HG03460 (cell line): ENCODE data around the gene MEX3C.

Source experiments
- ATAC-seq: cut with Tn5 transposase; IDR thresholded peaks from one replicate; pipeline ENCODE4 v1.9.1; 2021; ENCODE audit not compliant: unreplicated experiment

MEX3C gene

GRCh38 chr18:51154431-51155063, 42.9 kb downstream of the MEX3C start:
- ATAC-seq: no peak

GRCh38 chr18:51153659-51154371, 43.7 kb downstream of the MEX3C start:
- peak; percentile 74 for ATAC-seq

- no peak for ATAC-seq
These were observed 45.6 kb downstream of the MEX3C start for GRCh38 chr18:51151568-51152511.

- ATAC-seq: no peak
These were observed 46.3 kb downstream of the MEX3C start for GRCh38 chr18:51151185-51151567.

- ATAC-seq: no peak
These were observed 47.3 kb downstream of the MEX3C start for GRCh38 chr18:51150113-51150700.

- no peak for ATAC-seq
These were observed 47.8 kb downstream of the MEX3C start for GRCh38 chr18:51149670-51150069.

GRCh38 chr18:51146909-51147308, 50.6 kb downstream of the MEX3C start:
- ATAC-seq: no peak

- no peak for ATAC-seq
These were observed 58.5 kb downstream of the MEX3C start for GRCh38 chr18:51138936-51139335.

GRCh38 chr18:51137891-51138290, 59.6 kb downstream of the MEX3C start:
- no peak for ATAC-seq

- ATAC-seq: no peak
These were observed 60.3 kb downstream of the MEX3C start for GRCh38 chr18:51137026-51137729.

- ATAC-seq: peak; percentile 65
These were observed 61.7 kb downstream of the MEX3C start for GRCh38 chr18:51135795-51136194.

GRCh38 chr18:51135364-51135763, 62.1 kb downstream of the MEX3C start:
- no peak for ATAC-seq

GRCh38 chr18:51134721-51135120, 62.8 kb downstream of the MEX3C start:
- ATAC-seq: no peak

- ATAC-seq: no peak
These were observed 63.8 kb downstream of the MEX3C start for GRCh38 chr18:51133580-51134160.

- ATAC-seq: no peak
These were observed 65.1 kb downstream of the MEX3C start for GRCh38 chr18:51132256-51132935.

- ATAC-seq: no peak
These were observed 68.9 kb downstream of the MEX3C start for GRCh38 chr18:51128533-51128932.

- no peak for ATAC-seq
These were observed 69.8 kb downstream of the MEX3C start for GRCh38 chr18:51127664-51128063.

GRCh38 chr18:51125976-51126375, 71.5 kb downstream of the MEX3C start:
- ATAC-seq: no peak
